Spleen (tissue), 7 donors: ENCODE measurements around the gene SNX8.

Experiments used
- POLR2A ChIP-seq, 3 donors: fragments of 450-650 bp; IDR thresholded peaks; one replicate each; pipeline ENCODE4 v1.5.1; 2017; ENCODE audit warnings: antibody characterized with exemption in 3 of 3, mild to moderate bottlenecking in 1 of 3
- TF ChIP-seq, protein P1 (sequence below), 11 experiments: fragments of 200-600 bp in 7 of 11; fragments of 450-650 bp in 4 of 11; sonication (generic) in 4 of 11; IDR thresholded peaks in 8 of 11; conservative IDR thresholded peaks in 3 of 11; 1 replicate in 7 of 11; 2 replicates in 4 of 11; pipeline versions ENCODE4 v1.4.0 to v1.8.0; 2016 to 2021; ENCODE audit warnings: antibody characterized with exemption in 11 of 11, inconsistent platforms in 4 of 11, mild to moderate bottlenecking in 1 of 11
- donor health status: DM: no; HTN: no; CAD: no; lungs with moderate emphysema.
- donor health status: DM: no; HTN: no; CAD: no.
- donor health status: DM: no; HTN: no; CAD: no.

DNA sequence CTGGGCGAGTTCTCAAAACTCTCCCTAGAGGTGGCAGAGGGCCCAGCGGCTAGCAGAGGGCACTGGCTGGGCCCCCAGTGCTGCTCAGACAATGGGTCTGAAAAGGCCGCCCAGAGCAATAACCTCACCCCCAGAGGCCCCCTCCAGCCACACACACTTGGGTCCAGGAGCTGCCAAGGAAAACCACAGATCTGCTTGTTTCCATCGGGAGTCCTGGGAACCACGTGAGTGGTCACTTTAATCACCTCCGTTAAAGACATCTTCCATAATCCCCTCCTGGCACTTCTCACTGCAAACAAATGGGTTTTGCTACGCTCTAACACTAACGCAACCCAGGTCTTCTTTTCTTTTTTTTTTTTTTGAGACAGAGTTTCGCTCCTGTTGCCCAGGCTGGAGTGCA, 42.2 kb downstream of the SNX8 start:
- TF ChIP-seq POLR2A (IDR thresholded peaks at IDR 0.05): no peak
- TF ChIP-seq, protein P1, sequence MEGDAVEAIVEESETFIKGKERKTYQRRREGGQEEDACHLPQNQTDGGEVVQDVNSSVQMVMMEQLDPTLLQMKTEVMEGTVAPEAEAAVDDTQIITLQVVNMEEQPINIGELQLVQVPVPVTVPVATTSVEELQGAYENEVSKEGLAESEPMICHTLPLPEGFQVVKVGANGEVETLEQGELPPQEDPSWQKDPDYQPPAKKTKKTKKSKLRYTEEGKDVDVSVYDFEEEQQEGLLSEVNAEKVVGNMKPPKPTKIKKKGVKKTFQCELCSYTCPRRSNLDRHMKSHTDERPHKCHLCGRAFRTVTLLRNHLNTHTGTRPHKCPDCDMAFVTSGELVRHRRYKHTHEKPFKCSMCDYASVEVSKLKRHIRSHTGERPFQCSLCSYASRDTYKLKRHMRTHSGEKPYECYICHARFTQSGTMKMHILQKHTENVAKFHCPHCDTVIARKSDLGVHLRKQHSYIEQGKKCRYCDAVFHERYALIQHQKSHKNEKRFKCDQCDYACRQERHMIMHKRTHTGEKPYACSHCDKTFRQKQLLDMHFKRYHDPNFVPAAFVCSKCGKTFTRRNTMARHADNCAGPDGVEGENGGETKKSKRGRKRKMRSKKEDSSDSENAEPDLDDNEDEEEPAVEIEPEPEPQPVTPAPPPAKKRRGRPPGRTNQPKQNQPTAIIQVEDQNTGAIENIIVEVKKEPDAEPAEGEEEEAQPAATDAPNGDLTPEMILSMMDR (IDR thresholded peaks at IDR 0.05 in 8 of 11, conservative IDR thresholded peaks at IDR 0.05 in 3 of 11): no peak
